Ectodermal cell (in vitro differentiated cells): Measurements from ENCODE around the gene NELFA.
A peak's percentile ranks its signal among the peaks of the same experiment; 100 is the strongest.

ENCODE experiments used
- H3K27ac ChIP-seq: 2 replicates; pipeline ENCODE4 v1.7.0; 2013; ENCODE audit warnings: mild to moderate bottlenecking, low read depth, low read length; ENCODE audit not compliant: insufficient read depth, poor library complexity, severe bottlenecking
- H3K27me3 ChIP-seq: 2 replicates; pipeline ENCODE4 v1.7.0; 2013; ENCODE audit warnings: mild to moderate bottlenecking, low read length; ENCODE audit not compliant: insufficient read depth, control insufficient read depth, poor library complexity, severe bottlenecking
- H3K36me3 ChIP-seq: one replicate; pipeline ENCODE4 v1.7.0; 2013; ENCODE audit warnings: low read length; ENCODE audit not compliant: control insufficient read depth, insufficient read depth
- H3K4me1 ChIP-seq: one replicate; pipeline ENCODE4 v1.7.0; 2013; ENCODE audit warnings: low read length; ENCODE audit not compliant: control insufficient read depth, insufficient read depth
- H3K4me3 ChIP-seq: 2 replicates; pipeline ENCODE4 v1.7.0; 2013; ENCODE audit warnings: low read depth, low read length, control low read depth; ENCODE audit not compliant: insufficient read depth
- H3K9me3 ChIP-seq: 2 replicates; pipeline ENCODE4 v1.7.0; 2013; ENCODE audit warnings: mild to moderate bottlenecking, low read length, moderate library complexity; ENCODE audit not compliant: control insufficient read depth
- WGBS, 2 experiments: methylation state at CpG; one replicate each; pipeline ENCODE4 v1.1.7; 2013; ENCODE audit warnings: missing lambda C conversion rate in 2 of 2; 5-methylcytosine and 5-hydroxymethylcytosine counted together

The NELFA gene

DNA sequence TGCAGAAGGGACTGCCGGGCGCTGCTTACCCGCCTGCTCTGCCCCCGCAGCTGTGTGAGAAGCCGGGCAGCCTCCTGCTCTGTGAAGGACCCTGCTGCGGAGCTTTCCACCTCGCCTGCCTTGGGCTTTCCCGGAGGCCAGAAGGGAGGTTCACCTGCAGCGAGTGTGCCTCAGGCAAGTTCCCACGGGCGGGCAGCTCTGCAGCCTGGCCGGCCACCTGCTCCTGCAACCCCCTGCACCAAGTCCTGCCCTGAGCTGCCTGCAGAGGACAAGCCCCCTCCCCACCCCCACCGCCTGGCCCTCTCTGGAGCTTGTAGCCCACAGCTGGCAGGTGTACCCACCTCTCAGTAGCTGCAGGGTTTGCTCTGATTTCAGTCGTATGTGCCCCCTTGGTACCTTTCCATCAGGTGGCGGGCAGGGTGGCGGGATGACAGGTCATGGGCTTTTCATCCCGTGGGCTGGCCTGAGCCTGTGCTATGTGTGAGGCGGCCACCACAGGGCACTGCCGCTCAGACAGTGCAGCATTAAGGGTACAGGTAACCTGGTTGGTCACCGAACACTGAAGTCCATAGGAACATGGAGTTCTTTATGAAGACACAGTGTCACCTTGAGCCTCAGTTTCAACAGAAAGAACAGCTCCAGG is 56.6 kb downstream of the NELFA start:
- Histone ChIP-seq H3K27ac (no peak overlapping the region), H3K4me3 (no peak overlapping the region), H3K9me3 (no peaks in the 10 kb centered on the region), H3K4me1 (no peaks in the 10 kb centered on the region), H3K27me3 (no peaks in the 10 kb centered on the region), H3K36me3 (peaks cover 44% of the 10 kb centered on the region)
- 95 to 96% methylated on average over 20 of the region's 20 CpGs for WGBS, 2 experiments

DNA sequence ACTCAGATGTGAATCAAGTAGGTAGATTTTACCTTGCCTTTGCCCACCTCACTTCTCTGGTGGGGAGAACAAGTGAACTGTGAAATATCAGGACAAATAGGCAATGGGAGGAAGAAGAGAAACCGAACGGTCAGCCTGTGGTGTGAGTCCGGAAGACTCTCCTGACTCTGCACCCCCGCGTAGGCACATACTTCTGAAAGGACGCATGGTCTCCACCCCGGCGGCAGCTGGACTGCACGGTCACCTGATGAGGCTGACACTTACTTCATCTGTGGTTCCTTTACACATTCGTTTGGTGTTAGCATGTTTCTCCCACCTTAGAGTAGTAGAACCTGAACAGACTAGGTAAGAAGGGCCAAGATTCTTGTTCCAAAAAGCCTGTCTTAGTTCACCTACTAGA is 58.4 kb downstream of the NELFA start:
- WGBS, 2 experiments: 95 to 96% methylated on average over 10 of the region's 10 CpGs
- H3K4me1 ChIP-seq: no peaks in the 10 kb centered on the region
- no peak overlapping the region for H3K4me3 ChIP-seq
- peak overlapping the region; percentile 2 for H3K27ac ChIP-seq
- H3K36me3 ChIP-seq: peaks cover 32% of the 10 kb centered on the region
- H3K9me3 ChIP-seq: no peaks in the 10 kb centered on the region
- H3K27me3 ChIP-seq: no peaks in the 10 kb centered on the region

DNA sequence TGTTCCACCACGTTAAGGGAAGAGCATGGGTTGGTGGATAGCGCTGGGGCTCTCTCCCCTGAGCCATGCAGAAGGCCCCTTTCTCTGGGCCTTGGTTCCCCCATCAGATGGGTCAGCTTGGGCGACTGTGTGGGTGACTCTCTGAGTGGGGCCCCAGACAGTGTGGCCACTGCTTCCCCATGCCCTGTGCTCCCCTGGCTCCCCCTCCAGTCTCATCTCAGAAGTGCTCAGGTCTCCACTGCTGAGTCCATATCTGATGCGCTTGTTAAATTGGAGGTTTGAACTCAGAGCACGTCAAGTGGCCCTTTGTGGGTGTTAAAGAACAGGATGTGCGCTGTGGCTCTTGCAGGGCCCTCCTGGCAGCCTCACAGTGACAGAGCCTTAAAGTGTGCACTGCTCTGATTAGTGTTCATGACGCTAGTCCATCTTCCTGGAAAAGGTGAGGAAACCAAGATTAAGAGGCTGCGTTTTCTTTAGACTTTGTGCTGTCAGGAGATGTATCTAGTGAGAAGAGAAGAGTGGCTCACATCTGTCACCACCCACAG is 59.8 kb downstream of the NELFA start:
- no peak overlapping the region for H3K27ac ChIP-seq
- H3K36me3 ChIP-seq: peaks cover 25% of the 10 kb centered on the region
- H3K4me3 ChIP-seq: no peak overlapping the region
- H3K4me1 ChIP-seq: no peaks in the 10 kb centered on the region
- 92 to 96% methylated on average over 8 of the region's 8 CpGs for WGBS, 2 experiments
- H3K27me3 ChIP-seq: no peaks in the 10 kb centered on the region
- H3K9me3 ChIP-seq: no peaks in the 10 kb centered on the region

DNA sequence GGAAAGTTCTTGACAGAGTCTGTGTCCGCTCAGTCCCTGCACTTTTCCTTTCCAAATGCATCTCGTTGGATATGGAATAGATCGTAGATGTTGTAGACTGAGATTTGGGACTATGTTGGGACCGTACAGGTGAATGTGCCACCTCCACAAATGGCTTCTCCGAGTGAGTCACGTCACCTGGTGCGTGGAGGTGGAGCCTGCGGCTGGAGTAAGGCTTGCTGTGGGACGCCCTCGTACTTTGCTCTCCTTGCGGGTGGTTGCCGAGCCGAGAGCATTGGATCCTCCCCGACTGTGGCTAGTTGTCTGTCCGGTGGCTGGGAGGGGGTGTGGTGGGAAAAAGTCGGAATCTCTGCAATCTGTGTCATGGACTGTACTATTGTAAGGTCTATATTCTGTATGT is 60.5 kb downstream of the NELFA start:
- Histone ChIP-seq H3K4me3 (no peak overlapping the region), H3K27ac (no peak overlapping the region), H3K4me1 (no peaks in the 10 kb centered on the region), H3K27me3 (no peaks in the 10 kb centered on the region), H3K9me3 (no peaks in the 10 kb centered on the region), H3K36me3 (peaks cover 24% of the 10 kb centered on the region)
- WGBS, 2 experiments: 95% methylated on average over 16 of the region's 16 CpGs

DNA sequence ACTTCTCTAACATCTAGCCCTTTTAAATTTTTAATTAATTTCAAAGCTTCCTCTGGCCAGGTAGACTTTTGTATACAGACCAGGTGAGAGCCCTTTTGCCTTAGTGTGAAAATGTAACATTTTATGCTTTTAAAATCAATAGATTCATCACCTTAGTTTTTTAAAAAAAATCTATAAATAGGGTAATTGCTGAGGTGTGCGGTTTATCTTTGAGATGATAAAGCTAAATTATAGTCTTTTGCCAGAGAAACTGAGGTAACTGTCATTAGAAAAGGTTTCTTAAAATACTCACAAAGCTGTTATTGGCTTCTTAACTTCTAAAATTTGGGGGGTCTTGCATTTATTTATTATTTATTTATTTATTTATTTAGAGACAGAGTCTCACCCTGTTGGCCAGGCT is 62.9 kb downstream of the NELFA start:
- H3K9me3 ChIP-seq: no peaks in the 10 kb centered on the region
- 100% methylated on average over 1 of the region's 1 CpG for WGBS, 2 experiments

DNA sequence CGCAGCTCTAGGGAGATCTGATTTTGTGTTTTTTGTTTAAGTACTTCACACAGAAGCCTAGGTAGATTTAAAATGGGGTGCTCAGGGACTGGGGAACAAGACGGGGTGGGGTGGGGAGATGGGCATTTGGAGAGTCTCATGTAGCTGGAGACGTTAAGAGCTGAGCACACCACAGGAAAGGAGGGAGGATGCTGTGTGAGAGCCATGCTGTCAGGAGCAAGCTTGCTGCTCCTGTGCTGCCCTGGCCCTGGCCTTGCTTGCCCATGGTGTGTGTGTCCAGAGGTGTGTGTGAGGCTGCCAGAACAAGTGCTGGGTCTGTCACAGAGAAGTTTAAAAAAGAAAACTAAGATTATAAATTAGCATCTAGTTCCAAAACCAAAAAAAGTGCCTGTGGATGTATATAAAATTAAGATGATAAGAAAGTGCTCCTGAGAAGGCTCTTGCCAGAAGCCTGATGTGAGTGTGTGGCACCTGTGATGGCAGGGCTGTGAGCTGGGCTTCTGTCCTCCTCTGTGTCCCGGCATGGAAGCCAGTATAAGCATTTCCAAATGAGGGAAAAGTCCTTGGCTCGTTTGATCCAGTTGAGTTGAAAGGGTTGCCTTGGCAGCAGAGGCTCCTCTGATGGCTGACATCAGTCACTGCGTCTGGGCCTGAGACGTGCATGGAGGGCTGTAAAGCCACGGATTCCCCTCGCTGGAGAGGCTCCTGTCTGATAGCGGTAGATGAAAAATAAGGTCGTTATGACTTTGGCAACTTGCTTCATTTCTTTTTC is 63.5 kb downstream of the NELFA start:
- Histone ChIP-seq H3K27me3 (no peaks in the 10 kb centered on the region), H3K27ac (no peak overlapping the region), H3K36me3 (peaks cover 21% of the 10 kb centered on the region), H3K4me1 (no peaks in the 10 kb centered on the region), H3K4me3 (no peak overlapping the region), H3K9me3 (no peaks in the 10 kb centered on the region)
- 82 to 86% methylated on average over 11 of the region's 11 CpGs for WGBS, 2 experiments

More for the DNA sequence above, 62.9 kb downstream of the NELFA start:
- Histone ChIP-seq H3K4me1 (no peaks in the 10 kb centered on the region), H3K4me3 (no peak overlapping the region), H3K27me3 (no peaks in the 10 kb centered on the region), H3K36me3 (peaks cover 17% of the 10 kb centered on the region), H3K27ac (no peak overlapping the region)

DNA sequence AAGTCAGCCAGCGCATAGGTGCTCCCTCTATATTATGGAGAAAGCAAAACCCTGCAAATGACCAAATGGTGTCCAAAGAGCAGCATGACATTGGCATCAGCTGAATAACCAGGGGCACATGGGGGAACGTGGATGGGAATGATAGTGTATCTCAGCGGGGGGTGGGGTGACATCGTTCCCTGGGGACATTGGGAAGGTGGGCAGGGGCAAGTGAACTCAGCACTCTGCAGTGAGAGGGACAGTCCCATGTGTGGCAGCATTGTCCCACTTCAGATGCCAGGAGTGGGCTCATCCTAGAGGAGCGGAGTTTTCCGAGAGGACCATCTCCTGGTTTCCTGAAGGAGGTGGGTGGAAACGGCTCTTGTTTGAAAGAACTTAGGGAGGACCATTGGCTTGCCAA is 64.8 kb downstream of the NELFA start:
- H3K36me3 ChIP-seq: peaks cover 30% of the 10 kb centered on the region
- H3K4me1 ChIP-seq: no peaks in the 10 kb centered on the region
- no peaks in the 10 kb centered on the region for H3K27me3 ChIP-seq
- H3K27ac ChIP-seq: peak overlapping the region; percentile 21
- 95% methylated on average over 7 of the region's 7 CpGs for WGBS, 2 experiments
- H3K4me3 ChIP-seq: no peak overlapping the region
- no peaks in the 10 kb centered on the region for H3K9me3 ChIP-seq

DNA sequence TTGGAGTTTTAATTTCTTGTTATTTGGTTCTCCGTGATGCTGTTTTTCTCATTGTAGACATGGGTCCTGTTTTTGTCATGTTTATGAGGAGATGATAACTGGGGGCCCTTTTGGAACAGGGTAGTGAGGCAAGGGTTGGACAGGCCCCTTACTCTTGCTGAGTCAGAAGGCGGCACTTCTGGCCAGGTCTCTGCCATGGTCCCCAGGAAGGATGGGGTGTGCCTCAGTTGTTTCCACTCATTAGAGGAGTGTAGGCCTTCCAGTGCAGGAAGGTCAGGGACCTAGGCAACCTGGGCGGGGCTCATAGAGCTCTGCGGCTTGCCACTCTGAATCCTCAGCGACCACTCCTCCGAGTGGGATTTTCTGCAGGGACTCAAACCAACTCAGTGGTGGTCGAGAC is 68.2 kb downstream of the NELFA start:
- Histone ChIP-seq H3K9me3 (no peaks in the 10 kb centered on the region), H3K4me1 (no peaks in the 10 kb centered on the region), H3K4me3 (no peak overlapping the region), H3K27me3 (no peaks in the 10 kb centered on the region), H3K27ac (no peak overlapping the region), H3K36me3 (peaks cover 36% of the 10 kb centered on the region)
- 95 to 97% methylated on average over 7 of the region's 7 CpGs for WGBS, 2 experiments

DNA sequence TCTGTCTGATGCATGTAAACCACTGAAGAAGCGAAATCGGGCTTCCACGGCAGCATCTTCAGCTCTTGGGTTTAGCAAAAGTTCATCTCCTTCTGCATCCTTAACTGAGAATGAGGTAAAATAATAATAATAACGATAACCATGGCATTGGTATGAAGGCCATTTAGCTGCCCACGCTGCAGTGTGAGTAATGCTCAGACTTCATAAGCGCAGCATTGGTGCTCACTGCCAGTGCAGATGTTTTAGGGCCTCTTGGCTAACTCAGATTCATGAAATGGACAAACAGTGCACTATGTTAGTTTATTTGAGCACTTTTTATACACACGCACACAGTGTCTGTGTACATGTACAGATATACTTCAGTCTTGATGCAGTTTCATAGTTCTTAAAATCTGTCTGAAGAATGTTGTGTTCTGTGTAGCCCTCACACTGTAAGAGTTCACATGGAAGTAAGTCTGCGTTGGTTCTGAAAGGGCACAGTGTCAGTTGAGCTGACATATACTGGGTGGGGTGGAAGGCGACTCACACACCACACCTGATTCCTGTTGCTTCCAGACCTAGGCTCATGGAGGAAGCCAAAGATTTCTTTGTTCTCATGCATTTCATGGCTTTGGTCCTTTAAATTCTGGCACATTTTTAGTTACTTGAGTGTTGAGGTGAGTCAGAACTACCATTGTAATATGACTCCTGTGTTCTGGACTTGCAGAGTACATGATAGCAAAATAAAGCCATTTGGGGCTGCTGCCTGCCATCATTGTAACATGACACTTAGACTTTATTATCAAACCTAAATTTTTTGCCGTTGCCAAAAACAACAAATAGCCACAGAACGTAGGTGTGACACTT is 68.9 kb downstream of the NELFA start:
- H3K27me3 ChIP-seq: no peaks in the 10 kb centered on the region
- no peak overlapping the region for H3K27ac ChIP-seq
- no peak overlapping the region for H3K4me3 ChIP-seq
- WGBS, 2 experiments: 95 to 98% methylated on average over 11 of the region's 11 CpGs
- no peaks in the 10 kb centered on the region for H3K9me3 ChIP-seq
- H3K4me1 ChIP-seq: no peaks in the 10 kb centered on the region
- peaks cover 41% of the 10 kb centered on the region for H3K36me3 ChIP-seq

DNA sequence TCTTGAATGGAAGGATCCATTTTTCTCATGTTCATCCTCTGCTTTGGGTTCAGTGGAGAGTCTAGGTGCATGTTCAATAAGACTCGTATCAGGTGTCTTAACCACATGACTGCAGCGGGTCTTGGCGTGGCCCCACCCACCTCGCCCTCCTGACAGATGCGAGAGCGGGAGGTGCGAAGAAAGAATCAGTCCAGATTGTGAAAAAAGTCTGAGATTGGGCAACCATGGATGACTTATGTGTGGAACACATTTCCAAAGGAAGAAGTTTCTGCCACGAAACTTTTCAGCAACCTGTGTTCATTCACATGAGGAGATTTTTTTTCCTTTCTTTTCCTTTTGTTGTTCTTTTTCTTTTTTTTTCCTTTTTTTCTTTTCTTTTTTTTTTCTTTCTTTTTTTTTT is 70.7 kb downstream of the NELFA start:
- WGBS, 2 experiments: 96 to 97% methylated on average over 8 of the region's 8 CpGs
- Histone ChIP-seq H3K27me3 (no peaks in the 10 kb centered on the region), H3K36me3 (peaks cover 33% of the 10 kb centered on the region), H3K4me1 (no peaks in the 10 kb centered on the region), H3K27ac (no peak overlapping the region), H3K4me3 (no peak overlapping the region), H3K9me3 (no peaks in the 10 kb centered on the region)
